ENCODE data around the gene GAS6.

The GAS6 gene

DNA sequence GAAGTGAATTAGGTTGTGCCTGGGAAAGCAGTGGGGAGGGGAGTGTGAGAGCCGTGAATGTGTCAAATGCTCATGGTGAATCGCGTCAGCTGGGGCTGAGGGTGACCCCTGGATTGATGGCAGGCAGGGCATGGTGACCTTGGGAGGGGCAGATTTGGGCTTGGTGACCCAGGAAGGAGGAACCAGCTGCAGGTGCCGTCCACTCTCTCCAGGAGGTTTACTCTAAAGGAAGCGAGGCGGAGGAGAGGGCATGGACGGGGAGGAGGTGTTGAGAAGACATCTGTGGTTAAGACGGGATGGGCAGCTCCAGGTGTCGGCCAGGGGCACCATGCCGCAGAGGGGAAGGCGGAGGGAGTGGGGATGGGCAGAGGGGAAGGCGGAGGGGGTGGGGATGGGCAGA, 76.2 kb downstream of the GAS6 start:
- H3K4me3 ChIP-seq (ENCODE audit: low read depth, low read length), result no peak overlapping the region
- no peak for TF ChIP-seq CTCF (IDR thresholded peaks at IDR 0.05; ENCODE audit: low read depth, low read length)

DNA sequence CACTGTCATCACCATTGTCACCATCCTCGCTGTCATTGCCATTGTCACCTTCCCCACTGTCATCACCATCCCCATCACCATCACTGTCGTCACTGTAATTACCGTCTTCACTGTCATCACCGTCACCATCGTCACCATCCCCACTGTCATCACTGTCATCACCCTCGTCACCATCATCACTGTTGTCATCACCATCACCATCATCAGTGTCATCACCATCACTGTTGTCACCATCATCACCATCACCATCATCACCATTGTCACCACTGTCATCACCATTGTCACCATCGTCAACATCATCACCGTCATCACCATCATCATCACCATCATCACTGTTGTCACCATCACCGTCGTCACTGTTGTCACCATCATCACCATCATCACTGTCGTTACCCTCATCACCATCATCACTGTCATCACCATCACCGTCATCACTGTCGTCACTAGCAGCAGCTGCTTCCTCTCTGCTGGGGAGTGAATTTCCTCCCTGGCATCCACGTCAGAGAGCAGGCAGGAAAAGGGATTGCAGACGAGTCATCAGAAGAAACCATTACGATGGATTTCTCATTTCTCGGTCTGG, 77.5 kb downstream of the GAS6 start:
- no peak overlapping the region for H3K4me3 ChIP-seq (ENCODE audit: low read depth, low read length)
- no peak for TF ChIP-seq CTCF (IDR thresholded peaks at IDR 0.05; ENCODE audit: low read depth, low read length)

DNA sequence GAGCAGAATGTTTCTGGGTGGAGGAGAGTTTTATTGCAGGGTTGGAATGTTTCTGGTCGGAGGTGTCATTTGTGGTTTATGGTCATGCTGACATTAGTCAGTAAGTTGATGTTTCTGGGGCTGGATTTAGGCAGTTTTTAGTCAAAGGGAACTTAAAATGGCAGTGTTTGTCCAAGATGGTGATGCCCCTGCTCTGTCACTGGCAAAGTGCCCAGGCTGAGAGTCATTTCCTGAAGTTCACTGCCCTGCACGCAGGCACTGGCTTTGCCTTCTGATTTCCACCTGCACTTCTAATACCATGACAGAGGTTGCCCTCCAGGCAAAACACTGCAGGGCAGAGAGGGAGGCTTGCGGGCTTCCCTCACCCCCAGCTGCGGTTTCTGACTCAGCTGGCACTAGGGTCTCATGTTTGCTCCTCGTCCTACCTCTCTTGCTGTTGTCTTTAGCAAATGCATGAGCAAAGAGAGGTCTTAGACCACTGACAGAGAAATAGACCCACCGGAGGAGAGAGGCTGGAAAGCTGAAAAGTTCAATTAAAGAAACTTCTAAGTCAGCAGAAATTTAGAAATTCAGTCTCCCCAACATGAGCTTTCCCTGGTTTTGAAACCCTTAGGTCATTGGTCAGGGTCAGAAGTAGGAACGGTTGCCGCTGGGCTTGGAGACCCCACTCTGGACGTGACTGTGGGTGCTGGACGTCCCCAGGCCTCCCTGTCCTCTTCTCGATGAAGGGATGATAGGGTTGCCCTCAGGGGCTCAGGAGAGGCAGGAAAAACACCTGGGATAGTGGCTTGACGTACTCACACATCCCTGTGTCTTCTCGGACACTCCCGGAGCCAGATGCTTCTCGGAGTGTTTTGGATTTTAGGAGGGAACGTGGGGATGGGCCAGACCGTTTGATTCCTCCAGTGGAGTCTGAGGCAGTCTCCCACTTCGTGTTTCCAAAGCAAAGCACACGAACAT, 78.5 kb downstream of the GAS6 start:
- no peak for TF ChIP-seq CTCF (IDR thresholded peaks at IDR 0.05; ENCODE audit: low read depth, low read length)

GRCh38 chr13:113784645-113785024, 79.2 kb downstream of the GAS6 start:
- no peak overlapping the region for H3K4me3 ChIP-seq (ENCODE audit: low read depth, low read length)
- no peak for TF ChIP-seq CTCF (IDR thresholded peaks at IDR 0.05; ENCODE audit: low read depth, low read length)

More for the DNA sequence above, 78.5 kb downstream of the GAS6 start:
- H3K4me3 ChIP-seq (ENCODE audit: low read depth, low read length), result no peak overlapping the region

DNA sequence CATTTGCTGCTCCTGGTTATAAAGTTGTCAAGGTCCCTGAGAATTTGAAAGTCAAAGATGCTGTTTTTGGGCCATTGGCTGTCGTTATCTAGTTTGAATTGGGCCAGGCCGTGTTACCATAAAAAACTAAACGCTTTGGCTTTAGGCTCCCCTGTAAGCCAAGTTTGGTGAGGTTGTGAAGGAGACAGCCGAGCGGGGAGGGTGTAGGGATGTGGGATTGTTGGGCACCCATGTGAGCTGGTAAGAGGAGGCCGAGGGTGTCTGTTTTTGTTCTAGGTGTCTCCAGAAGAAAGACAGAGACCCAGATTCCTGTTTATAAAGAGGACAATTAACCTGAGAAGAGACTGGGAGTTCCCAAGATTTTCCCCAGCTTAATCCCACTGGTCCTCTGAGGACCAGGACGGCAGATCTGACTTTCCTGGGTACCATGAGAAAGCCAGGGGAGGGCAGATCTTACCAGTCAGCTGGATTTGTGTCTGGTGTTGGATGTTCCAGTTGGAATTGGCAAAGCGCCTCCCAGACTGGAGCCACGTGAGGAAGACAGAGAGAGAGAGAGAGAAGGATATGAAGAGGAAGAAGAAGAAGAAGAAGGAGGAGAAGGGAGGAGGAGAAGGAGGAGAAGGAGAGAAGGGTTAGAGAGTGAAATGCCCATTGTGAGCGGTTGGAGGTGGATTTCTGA, 79.8 kb downstream of the GAS6 start:
- no peak for TF ChIP-seq CTCF (IDR thresholded peaks at IDR 0.05; ENCODE audit: low read depth, low read length)
- no peak overlapping the region for H3K4me3 ChIP-seq (ENCODE audit: low read depth, low read length)

DNA sequence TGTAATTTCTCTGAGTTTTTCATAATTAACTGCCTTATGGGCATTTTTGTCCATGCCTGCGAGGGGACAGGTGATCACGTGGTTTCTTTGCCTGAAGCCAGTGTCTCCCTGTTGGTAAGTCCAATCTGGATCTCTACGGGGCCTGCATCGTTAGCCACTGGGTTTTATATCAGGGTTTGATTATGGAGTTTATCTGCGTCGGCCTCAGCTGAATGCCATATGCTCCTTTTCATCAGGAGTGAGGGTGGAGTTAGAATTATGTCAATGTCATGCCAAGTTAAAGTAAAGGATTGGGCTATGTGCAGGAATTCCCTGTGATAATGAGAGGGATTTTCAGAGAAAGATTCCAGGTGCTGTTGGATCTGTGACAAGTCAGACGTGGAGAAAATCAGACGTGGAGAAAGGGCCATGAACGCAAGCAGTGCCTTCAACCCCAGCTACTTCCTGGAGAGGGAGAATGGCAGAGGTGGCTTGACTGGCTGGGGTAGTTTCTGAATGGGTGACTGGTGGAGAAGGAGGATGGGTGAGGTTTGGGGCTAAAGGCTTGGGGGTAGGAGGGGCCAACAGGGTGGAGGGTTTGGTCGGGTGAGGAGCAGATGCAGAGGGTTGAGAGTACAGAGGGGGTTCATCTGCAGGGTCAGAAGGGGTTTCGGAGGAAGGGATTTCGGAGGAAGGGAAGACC, 80.5 kb downstream of the GAS6 start:
- no peak overlapping the region for H3K4me3 ChIP-seq (ENCODE audit: low read depth, low read length)
- TF ChIP-seq CTCF (IDR thresholded peaks at IDR 0.05; ENCODE audit: low read depth, low read length), result no peak
